Uterus (tissue), 2 donors: ENCODE measurements around the gene LHFPL6.

Experiments
- CTCF ChIP-seq, 4 experiments: fragments of 200-600 bp in 2 of 4; fragments of 450-650 bp in 2 of 4; sonication (generic) in 2 of 4; IDR thresholded peaks; one replicate each; pipeline ENCODE4 v1.5.1; 2016 to 2019; ENCODE audit warnings: antibody characterized with exemption in 4 of 4, mild to moderate bottlenecking in 2 of 4, moderate library complexity in 1 of 4
- POLR2A ChIP-seq, 2 donors: fragments of 450-650 bp; IDR thresholded peaks; one replicate each; pipeline ENCODE4 v1.6.1; 2016; ENCODE audit warnings: antibody characterized with exemption in 2 of 2, mild to moderate bottlenecking in 1 of 2, moderate library complexity in 1 of 2

GRCh38 chr13:39607876-39608275, 4.9 kb upstream of the LHFPL6 start:
- no peak for TF ChIP-seq POLR2A (IDR thresholded peaks at IDR 0.05)
- no peak for TF ChIP-seq CTCF (IDR thresholded peaks at IDR 0.05)
